ENCODE measurements around the gene LRRC3C.

GRCh38 chr17:39950871-39951348 lies 23.4 kb downstream of the LRRC3C start:
- TF ChIP-seq, protein P1, sequence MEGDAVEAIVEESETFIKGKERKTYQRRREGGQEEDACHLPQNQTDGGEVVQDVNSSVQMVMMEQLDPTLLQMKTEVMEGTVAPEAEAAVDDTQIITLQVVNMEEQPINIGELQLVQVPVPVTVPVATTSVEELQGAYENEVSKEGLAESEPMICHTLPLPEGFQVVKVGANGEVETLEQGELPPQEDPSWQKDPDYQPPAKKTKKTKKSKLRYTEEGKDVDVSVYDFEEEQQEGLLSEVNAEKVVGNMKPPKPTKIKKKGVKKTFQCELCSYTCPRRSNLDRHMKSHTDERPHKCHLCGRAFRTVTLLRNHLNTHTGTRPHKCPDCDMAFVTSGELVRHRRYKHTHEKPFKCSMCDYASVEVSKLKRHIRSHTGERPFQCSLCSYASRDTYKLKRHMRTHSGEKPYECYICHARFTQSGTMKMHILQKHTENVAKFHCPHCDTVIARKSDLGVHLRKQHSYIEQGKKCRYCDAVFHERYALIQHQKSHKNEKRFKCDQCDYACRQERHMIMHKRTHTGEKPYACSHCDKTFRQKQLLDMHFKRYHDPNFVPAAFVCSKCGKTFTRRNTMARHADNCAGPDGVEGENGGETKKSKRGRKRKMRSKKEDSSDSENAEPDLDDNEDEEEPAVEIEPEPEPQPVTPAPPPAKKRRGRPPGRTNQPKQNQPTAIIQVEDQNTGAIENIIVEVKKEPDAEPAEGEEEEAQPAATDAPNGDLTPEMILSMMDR (IDR thresholded peaks at IDR 0.05; ENCODE audit: insufficient read depth, low read length, poor library complexity, severe bottlenecking) = no peak
- no peak for TF ChIP-seq EZH2phosphoT487 (conservative IDR thresholded peaks at IDR 0.05; ENCODE audit: low read length)

Measured in SU-DHL-6 (cell line).